ENCODE measurements around the gene SNRNP200.

Gene SNRNP200

DNA sequence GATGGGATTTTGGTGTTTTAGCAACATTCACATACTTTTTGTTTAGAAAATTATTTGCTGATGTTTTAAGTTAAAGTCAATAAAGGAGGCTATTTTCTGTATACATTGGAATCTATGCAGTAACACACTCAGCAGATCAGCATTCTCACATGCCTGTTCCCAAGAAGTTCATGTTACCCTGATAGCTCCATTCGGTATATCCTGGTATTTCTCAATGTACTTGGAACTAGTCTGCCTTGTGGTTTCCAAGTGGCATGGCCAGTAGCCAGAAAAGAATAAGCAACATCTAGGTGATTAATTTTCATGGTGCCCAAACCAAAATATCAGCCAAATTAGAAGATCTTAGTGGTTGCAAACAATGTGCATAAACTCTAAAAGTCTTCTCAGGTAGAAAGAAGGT is 25.1 kb upstream of the SNRNP200 start:
- peak; percentile 52 for ATAC-seq
- TF ChIP-seq, protein P1, sequence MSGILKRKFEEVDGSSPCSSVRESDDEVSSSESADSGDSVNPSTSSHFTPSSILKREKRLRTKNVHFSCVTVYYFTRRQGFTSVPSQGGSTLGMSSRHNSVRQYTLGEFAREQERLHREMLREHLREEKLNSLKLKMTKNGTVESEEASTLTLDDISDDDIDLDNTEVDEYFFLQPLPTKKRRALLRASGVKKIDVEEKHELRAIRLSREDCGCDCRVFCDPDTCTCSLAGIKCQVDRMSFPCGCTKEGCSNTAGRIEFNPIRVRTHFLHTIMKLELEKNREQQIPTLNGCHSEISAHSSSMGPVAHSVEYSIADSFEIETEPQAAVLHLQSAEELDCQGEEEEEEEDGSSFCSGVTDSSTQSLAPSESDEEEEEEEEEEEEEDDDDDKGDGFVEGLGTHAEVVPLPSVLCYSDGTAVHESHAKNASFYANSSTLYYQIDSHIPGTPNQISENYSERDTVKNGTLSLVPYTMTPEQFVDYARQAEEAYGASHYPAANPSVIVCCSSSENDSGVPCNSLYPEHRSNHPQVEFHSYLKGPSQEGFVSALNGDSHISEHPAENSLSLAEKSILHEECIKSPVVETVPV (CRISPR knock-in tag; IDR thresholded peaks at IDR 0.05) = no peak
- no peak for TF ChIP-seq BACH2 (CRISPR knock-in tag; IDR thresholded peaks at IDR 0.05; ENCODE audit: borderline replicate concordance)
- TF ChIP-seq, protein P2, sequence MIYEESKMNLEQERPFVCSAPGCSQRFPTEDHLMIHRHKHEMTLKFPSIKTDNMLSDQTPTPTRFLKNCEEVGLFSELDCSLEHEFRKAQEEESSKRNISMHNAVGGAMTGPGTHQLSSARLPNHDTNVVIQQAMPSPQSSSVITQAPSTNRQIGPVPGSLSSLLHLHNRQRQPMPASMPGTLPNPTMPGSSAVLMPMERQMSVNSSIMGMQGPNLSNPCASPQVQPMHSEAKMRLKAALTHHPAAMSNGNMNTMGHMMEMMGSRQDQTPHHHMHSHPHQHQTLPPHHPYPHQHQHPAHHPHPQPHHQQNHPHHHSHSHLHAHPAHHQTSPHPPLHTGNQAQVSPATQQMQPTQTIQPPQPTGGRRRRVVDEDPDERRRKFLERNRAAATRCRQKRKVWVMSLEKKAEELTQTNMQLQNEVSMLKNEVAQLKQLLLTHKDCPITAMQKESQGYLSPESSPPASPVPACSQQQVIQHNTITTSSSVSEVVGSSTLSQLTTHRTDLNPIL (CRISPR knock-in tag; IDR thresholded peaks at IDR 0.05; ENCODE audit: low read depth) = no peak
- no peak for TF ChIP-seq PPARA (CRISPR knock-in tag; IDR thresholded peaks at IDR 0.05; ENCODE audit: borderline replicate concordance)

DNA sequence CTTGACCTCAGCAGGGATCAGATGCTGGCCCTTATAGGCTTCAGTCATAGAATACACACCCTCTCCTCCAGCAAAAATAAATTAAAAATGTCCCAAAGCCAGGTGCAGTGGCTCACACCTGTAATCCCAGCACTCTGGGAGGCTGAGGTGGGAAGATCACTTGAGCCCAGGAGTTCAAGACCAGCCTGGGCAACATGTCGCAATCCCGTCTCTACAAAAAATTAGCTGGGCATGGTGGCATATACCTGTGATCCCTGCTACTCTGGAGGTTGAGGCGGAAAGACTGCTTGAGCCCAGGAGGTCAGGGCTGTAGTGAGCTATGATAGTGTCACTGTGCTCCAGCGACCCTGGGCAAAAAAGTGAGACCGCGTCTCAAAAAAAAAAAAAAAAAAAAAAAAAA is 24.5 kb upstream of the SNRNP200 start:
- ATAC-seq = no peak
- TF ChIP-seq ZC3H10 (CRISPR knock-in tag; IDR thresholded peaks at IDR 0.05) (no peak), ZFP30 (CRISPR knock-in tag; IDR thresholded peaks at IDR 0.05) (no peak)

DNA sequence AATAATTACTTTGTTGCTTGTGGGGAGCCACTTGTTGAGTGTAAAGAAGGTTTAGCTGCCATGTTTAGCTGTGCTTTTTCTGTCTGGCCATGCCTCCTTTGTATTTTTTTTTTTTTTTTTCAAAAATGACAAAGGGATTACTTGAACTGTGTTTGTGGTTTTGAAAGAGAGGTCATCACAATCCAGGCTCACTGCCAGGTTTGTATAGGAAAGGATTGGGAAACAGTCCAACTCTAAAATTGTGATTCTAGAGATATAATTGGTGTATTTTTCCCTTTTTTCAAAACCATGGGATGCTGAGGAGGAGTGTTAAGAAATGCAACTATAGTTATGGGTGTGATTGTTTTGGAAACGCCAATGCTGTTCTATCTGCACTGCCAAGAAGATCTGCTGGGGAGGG is 24.1 kb upstream of the SNRNP200 start:
- ATAC-seq = no peak

DNA sequence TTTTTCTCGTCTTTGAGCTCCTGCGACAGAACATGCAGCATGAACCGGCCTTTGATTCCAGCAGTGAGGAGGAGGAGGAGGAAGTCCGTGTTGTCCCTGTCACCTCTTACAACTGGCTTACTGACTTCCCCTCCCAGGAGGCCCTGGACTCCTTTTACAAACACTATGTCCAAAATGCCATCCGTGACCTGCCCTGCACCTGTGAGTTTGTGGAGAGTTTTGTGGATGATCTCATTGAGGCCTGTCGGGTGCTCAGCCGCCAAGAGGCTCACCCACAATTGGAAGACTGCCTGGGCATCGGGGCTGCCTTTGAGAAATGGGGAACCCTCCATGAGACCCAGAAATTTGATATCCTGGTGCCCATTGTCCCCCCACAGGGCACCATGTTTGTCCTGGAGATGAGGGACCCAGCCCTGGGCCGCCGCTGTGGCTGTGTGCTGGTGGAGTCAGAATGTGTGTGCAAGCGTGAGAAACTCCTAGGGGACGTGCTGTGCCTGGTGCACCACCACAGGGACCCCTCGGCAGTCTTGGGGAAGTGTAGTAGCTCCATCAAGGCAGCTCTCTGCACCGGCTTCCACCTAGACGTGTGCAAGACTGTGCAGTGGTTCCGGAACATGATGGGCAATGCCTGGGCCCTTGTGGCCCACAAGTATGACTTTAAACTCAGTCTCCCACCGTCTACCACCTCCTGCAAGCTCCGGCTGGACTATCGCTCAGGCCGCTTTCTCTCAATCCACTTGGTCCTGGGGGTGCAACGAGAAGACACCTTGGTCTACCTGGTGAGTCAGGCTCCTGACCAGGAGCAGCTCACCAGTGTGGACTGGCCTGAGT is 21.9 kb upstream of the SNRNP200 start:
- TF ChIP-seq TOX (CRISPR knock-in tag; IDR thresholded peaks at IDR 0.05; ENCODE audit: borderline replicate concordance) (no peak), RARB (CRISPR knock-in tag; IDR thresholded peaks at IDR 0.05) (no peak), ZNF8 (CRISPR knock-in tag; IDR thresholded peaks at IDR 0.05) (no peak), SNAI2 (CRISPR knock-in tag; IDR thresholded peaks at IDR 0.05) (no peak), GLIS3 (CRISPR knock-in tag; IDR thresholded peaks at IDR 0.05) (no peak), ARNTL (CRISPR knock-in tag; IDR thresholded peaks at IDR 0.05; ENCODE audit: borderline replicate concordance, low read depth) (no peak)
- TF ChIP-seq, protein P3, sequence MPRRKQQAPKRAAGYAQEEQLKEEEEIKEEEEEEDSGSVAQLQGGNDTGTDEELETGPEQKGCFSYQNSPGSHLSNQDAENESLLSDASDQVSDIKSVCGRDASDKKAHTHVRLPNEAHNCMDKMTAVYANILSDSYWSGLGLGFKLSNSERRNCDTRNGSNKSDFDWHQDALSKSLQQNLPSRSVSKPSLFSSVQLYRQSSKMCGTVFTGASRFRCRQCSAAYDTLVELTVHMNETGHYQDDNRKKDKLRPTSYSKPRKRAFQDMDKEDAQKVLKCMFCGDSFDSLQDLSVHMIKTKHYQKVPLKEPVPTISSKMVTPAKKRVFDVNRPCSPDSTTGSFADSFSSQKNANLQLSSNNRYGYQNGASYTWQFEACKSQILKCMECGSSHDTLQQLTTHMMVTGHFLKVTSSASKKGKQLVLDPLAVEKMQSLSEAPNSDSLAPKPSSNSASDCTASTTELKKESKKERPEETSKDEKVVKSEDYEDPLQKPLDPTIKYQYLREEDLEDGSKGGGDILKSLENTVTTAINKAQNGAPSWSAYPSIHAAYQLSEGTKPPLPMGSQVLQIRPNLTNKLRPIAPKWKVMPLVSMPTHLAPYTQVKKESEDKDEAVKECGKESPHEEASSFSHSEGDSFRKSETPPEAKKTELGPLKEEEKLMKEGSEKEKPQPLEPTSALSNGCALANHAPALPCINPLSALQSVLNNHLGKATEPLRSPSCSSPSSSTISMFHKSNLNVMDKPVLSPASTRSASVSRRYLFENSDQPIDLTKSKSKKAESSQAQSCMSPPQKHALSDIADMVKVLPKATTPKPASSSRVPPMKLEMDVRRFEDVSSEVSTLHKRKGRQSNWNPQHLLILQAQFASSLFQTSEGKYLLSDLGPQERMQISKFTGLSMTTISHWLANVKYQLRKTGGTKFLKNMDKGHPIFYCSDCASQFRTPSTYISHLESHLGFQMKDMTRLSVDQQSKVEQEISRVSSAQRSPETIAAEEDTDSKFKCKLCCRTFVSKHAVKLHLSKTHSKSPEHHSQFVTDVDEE (CRISPR knock-in tag; IDR thresholded peaks at IDR 0.05) = no peak
- no peak for ATAC-seq

More for the DNA sequence above, 24.1 kb upstream of the SNRNP200 start:
- TF ChIP-seq TCF4 (CRISPR knock-in tag; IDR thresholded peaks at IDR 0.05; ENCODE audit: borderline replicate concordance) = no peak
- TF ChIP-seq, protein P4, sequence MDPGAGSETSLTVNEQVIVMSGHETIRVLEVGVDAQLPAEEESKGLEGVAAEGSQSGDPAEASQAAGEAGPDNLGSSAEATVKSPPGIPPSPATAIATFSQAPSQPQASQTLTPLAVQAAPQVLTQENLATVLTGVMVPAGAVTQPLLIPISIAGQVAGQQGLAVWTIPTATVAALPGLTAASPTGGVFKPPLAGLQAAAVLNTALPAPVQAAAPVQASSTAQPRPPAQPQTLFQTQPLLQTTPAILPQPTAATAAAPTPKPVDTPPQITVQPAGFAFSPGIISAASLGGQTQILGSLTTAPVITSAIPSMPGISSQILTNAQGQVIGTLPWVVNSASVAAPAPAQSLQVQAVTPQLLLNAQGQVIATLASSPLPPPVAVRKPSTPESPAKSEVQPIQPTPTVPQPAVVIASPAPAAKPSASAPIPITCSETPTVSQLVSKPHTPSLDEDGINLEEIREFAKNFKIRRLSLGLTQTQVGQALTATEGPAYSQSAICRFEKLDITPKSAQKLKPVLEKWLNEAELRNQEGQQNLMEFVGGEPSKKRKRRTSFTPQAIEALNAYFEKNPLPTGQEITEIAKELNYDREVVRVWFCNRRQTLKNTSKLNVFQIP (CRISPR knock-in tag; IDR thresholded peaks at IDR 0.05; ENCODE audit: borderline replicate concordance, low read depth) = no peak
- TF ChIP-seq ZC3H10 (CRISPR knock-in tag; IDR thresholded peaks at IDR 0.05) = no peak
- no peak for TF ChIP-seq ISL1 (CRISPR knock-in tag; IDR thresholded peaks at IDR 0.05)

DNA sequence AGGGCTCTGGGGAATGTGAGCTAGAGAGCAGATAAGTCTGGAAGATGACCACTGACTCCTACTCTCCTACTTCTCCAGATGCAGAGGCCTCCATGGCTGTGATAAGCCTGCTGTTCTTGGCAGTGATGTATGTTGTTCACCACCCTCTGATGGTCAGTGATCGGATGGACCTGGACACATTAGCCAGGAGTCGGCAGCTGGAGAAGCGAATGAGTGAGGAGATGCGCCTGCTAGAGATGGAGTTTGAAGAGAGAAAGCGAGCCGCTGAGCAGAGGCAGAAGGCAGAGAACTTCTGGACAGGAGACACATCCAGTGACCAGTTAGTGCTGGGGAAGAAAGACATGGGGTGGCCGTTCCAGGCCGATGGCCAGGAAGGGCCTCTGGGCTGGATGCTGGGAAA is 21.2 kb upstream of the SNRNP200 start:
- no peak for ATAC-seq
- no peak for TF ChIP-seq RARB (CRISPR knock-in tag; IDR thresholded peaks at IDR 0.05)
- no peak for TF ChIP-seq ZNF8 (CRISPR knock-in tag; IDR thresholded peaks at IDR 0.05)
- TF ChIP-seq ZNF565 (CRISPR knock-in tag; conservative IDR thresholded peaks at IDR 0.05; ENCODE audit: low read depth) = no peak
- TF ChIP-seq, protein P5, sequence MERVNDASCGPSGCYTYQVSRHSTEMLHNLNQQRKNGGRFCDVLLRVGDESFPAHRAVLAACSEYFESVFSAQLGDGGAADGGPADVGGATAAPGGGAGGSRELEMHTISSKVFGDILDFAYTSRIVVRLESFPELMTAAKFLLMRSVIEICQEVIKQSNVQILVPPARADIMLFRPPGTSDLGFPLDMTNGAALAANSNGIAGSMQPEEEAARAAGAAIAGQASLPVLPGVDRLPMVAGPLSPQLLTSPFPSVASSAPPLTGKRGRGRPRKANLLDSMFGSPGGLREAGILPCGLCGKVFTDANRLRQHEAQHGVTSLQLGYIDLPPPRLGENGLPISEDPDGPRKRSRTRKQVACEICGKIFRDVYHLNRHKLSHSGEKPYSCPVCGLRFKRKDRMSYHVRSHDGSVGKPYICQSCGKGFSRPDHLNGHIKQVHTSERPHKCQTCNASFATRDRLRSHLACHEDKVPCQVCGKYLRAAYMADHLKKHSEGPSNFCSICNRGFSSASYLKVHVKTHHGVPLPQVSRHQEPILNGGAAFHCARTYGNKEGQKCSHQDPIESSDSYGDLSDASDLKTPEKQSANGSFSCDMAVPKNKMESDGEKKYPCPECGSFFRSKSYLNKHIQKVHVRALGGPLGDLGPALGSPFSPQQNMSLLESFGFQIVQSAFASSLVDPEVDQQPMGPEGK (CRISPR knock-in tag; IDR thresholded peaks at IDR 0.05; ENCODE audit: borderline replicate concordance) = no peak
- TF ChIP-seq PPARA (CRISPR knock-in tag; IDR thresholded peaks at IDR 0.05; ENCODE audit: borderline replicate concordance) = no peak
- TF ChIP-seq CSDC2 (CRISPR knock-in tag; IDR thresholded peaks at IDR 0.05) = no peak
- no peak for TF ChIP-seq ZFP3 (CRISPR knock-in tag; IDR thresholded peaks at IDR 0.05)
- TF ChIP-seq ZC3H10 (CRISPR knock-in tag; IDR thresholded peaks at IDR 0.05) = no peak
- no peak for TF ChIP-seq ISL1 (CRISPR knock-in tag; IDR thresholded peaks at IDR 0.05)
- no peak for TF ChIP-seq TOX (CRISPR knock-in tag; IDR thresholded peaks at IDR 0.05; ENCODE audit: borderline replicate concordance)
- TF ChIP-seq, protein P3 (CRISPR knock-in tag; IDR thresholded peaks at IDR 0.05) = no peak
- no peak for TF ChIP-seq OSR1 (CRISPR knock-in tag; IDR thresholded peaks at IDR 0.05)
- no peak for TF ChIP-seq ZNF70 (CRISPR knock-in tag; IDR thresholded peaks at IDR 0.05)
- no peak for TF ChIP-seq ESRRG (CRISPR knock-in tag; IDR thresholded peaks at IDR 0.05)

All from SK-N-SH treated with all-trans-retinoic acid at 6 μM for 48 hours (cell line).